H9 (cell line): Measurements from ENCODE around the gene FBXO31. TPM values are rescaled to one million over a fixed set of nuclear protein-coding genes. Genes with fewer than 3 reads are reported as not detected.

Source experiments
- DNase-seq: peaks from one replicate; pipeline ENCODE4 v3.0.0-alpha.2; 2017
- H2AFZ ChIP-seq: one replicate; pipeline ENCODE4 v1.6.1; 2013; ENCODE audit warnings: mild to moderate bottlenecking, low read length, control low read depth, moderate library complexity
- H2AK5ac ChIP-seq: 2 replicates; pipeline ENCODE4 v1.6.1; 2013; ENCODE audit warnings: low read length, control low read depth, mixed read lengths; ENCODE audit not compliant: insufficient read length
- H2BK120ac ChIP-seq: one replicate; pipeline ENCODE4 v1.6.1; 2013; ENCODE audit warnings: low read depth, mild to moderate bottlenecking, low read length, control low read depth, inconsistent platforms; ENCODE audit not compliant: poor library complexity, severe bottlenecking
- H2BK12ac ChIP-seq: 2 replicates; pipeline ENCODE4 v1.6.1; 2013; ENCODE audit warnings: low read length, control low read depth, mixed read lengths, low read depth; ENCODE audit not compliant: insufficient read length
- H2BK15ac ChIP-seq: 2 replicates; pipeline ENCODE4 v1.6.1; 2013; ENCODE audit warnings: low read depth, low read length, control low read depth
- H2BK20ac ChIP-seq: one replicate; pipeline ENCODE4 v1.6.1; 2013; ENCODE audit warnings: low read depth, mild to moderate bottlenecking, low read length, control low read depth, inconsistent platforms; ENCODE audit not compliant: poor library complexity, severe bottlenecking
- H2BK5ac ChIP-seq: 2 replicates; pipeline ENCODE4 v1.6.1; 2013; ENCODE audit warnings: low read length, control low read depth, mixed read lengths; ENCODE audit not compliant: insufficient read length
- H3K14ac ChIP-seq: 2 replicates; pipeline ENCODE4 v1.6.1; 2013; ENCODE audit warnings: low read length, control low read depth; ENCODE audit not compliant: insufficient read depth
- H3K18ac ChIP-seq: 2 replicates; pipeline ENCODE4 v1.6.1; 2013; ENCODE audit warnings: low read depth, mild to moderate bottlenecking, mixed read lengths, low read length, control low read depth; ENCODE audit not compliant: insufficient read length
- H3K23ac ChIP-seq: 2 replicates; pipeline ENCODE4 v1.6.1; 2013; ENCODE audit warnings: low read length, control low read depth, mixed read lengths, low read depth; ENCODE audit not compliant: insufficient read length
- H3K23me2 ChIP-seq: 2 replicates; pipeline ENCODE4 v1.6.1; 2013; ENCODE audit warnings: low read depth, mild to moderate bottlenecking, mixed read lengths, low read length, control low read depth; ENCODE audit not compliant: insufficient read length, poor library complexity, severe bottlenecking
- H3K27ac ChIP-seq: 2 replicates; pipeline ENCODE4 v1.5.1; 2013; ENCODE audit warnings: low read length, control low read depth, mixed read lengths, low read depth; ENCODE audit not compliant: insufficient read length
- H3K27me3 ChIP-seq: 2 replicates; pipeline ENCODE4 v1.6.1; 2013; ENCODE audit warnings: low read length, control low read depth, inconsistent platforms; ENCODE audit not compliant: insufficient read depth
- H3K4ac ChIP-seq: 2 replicates; pipeline ENCODE4 v1.6.1; 2013; ENCODE audit warnings: low read depth, mild to moderate bottlenecking, control low read depth, inconsistent platforms, low read length, moderate library complexity
- H3K4me1 ChIP-seq: 2 replicates; pipeline ENCODE4 v1.6.1; 2013; ENCODE audit warnings: low read length, control low read depth, inconsistent platforms; ENCODE audit not compliant: insufficient read depth
- H3K4me2 ChIP-seq: 2 replicates; pipeline ENCODE4 v1.6.1; 2013; ENCODE audit warnings: low read length, control low read depth, mixed read lengths; ENCODE audit not compliant: insufficient read length, insufficient read depth
- H3K56ac ChIP-seq: 2 replicates; pipeline ENCODE4 v1.6.1; 2013; ENCODE audit warnings: low read depth, mild to moderate bottlenecking, mixed read lengths, low read length, control low read depth; ENCODE audit not compliant: insufficient read length
- H3K79me1 ChIP-seq: 2 replicates; pipeline ENCODE4 v1.6.1; 2013; ENCODE audit warnings: low read depth, mild to moderate bottlenecking, moderate library complexity, low read length, control low read depth, inconsistent platforms; ENCODE audit not compliant: insufficient read depth, poor library complexity, severe bottlenecking
- H3K79me2 ChIP-seq: 2 replicates; pipeline ENCODE4 v1.6.1; 2013; ENCODE audit warnings: low read length, control low read depth, inconsistent platforms; ENCODE audit not compliant: insufficient read depth
- H3K9ac ChIP-seq: 2 replicates; pipeline ENCODE4 v1.6.1; 2013; ENCODE audit warnings: low read length, control low read depth, mixed read lengths; ENCODE audit not compliant: insufficient read length; ENCODE audit errors: extremely low read depth
- H3K9me3 ChIP-seq: one replicate; pipeline ENCODE4 v1.6.1; 2013; ENCODE audit warnings: low read depth, low read length, inconsistent platforms; ENCODE audit not compliant: control insufficient read depth
- H3T11ph ChIP-seq: one replicate; pipeline ENCODE4 v1.6.1; 2013; ENCODE audit warnings: mild to moderate bottlenecking, low read length, control low read depth, inconsistent platforms
- H4K20me1 ChIP-seq: one replicate; pipeline ENCODE4 v1.6.1; 2013; ENCODE audit not compliant: control insufficient read depth, insufficient read length, insufficient read depth
- H4K5ac ChIP-seq: 2 replicates; pipeline ENCODE4 v1.6.1; 2013; ENCODE audit warnings: low read depth, mild to moderate bottlenecking, mixed read lengths, low read length, control low read depth; ENCODE audit not compliant: insufficient read length
- H4K8ac ChIP-seq: replicated peaks from 2 replicates; pipeline ENCODE4 v1.6.1; 2013; ENCODE audit warnings: low read length, control low read depth, mixed read lengths, low read depth; ENCODE audit not compliant: insufficient read length
- H4K91ac ChIP-seq: 2 replicates; pipeline ENCODE4 v1.6.1; 2013; ENCODE audit warnings: low read depth, mild to moderate bottlenecking, moderate library complexity, mixed read lengths, low read length, control low read depth; ENCODE audit not compliant: insufficient read length
- H3K27ac Mint-ChIP-seq, 3 experiments: 2 replicates in 2 of 3; 3 replicates in 1 of 3; pipeline ENCODE4 v1.8.0; 2020 to 2021; ENCODE audit warnings: mixed read lengths in 3 of 3, mild to moderate bottlenecking in 1 of 3, moderate library complexity in 1 of 3
- H3K27me3 Mint-ChIP-seq: 2 replicates; pipeline ENCODE4 v1.8.0; 2021; ENCODE audit warnings: low read depth, mild to moderate bottlenecking, moderate library complexity, mixed read lengths
- H3K36me3 Mint-ChIP-seq, 3 experiments: 2 replicates in 2 of 3; 3 replicates in 1 of 3; pipeline ENCODE4 v1.8.0; 2020 to 2021; ENCODE audit warnings: low read depth in 3 of 3, mixed read lengths in 3 of 3; ENCODE audit not compliant: insufficient read depth in 1 of 3
- H3K4me1 Mint-ChIP-seq, 2 experiments: 2 replicates each; pipeline ENCODE4 v1.8.0; 2020; ENCODE audit warnings: mixed read lengths in 2 of 2
- H3K4me3 Mint-ChIP-seq, 2 experiments: 2 replicates in 1 of 2; 3 replicates in 1 of 2; pipeline ENCODE4 v1.8.0; 2020 to 2021; ENCODE audit warnings: mild to moderate bottlenecking in 2 of 2, mixed read lengths in 2 of 2, moderate library complexity in 1 of 2
- H3K9me3 Mint-ChIP-seq, 2 experiments: 2 replicates in 1 of 2; 3 replicates in 1 of 2; pipeline ENCODE4 v1.8.0; 2020; ENCODE audit warnings: mild to moderate bottlenecking in 2 of 2, mixed read lengths in 2 of 2, moderate library complexity in 1 of 2
- CTCF ChIP-seq: fragments of 200-600 bp; sonication (generic); conservative IDR thresholded peaks from 3 replicates; pipeline ENCODE4 v1.8.0; 2021; ENCODE audit warnings: antibody characterized with exemption, mild to moderate bottlenecking
- WGBS: extraction: QIAGEN DNeasy Blood & Tissue Kit; methylation state at CpG from one replicate; pipeline ENCODE4 v1.1.7; 2013; ENCODE audit warnings: missing lambda C conversion rate, low lambda C conversion rate, mixed read lengths; ENCODE audit not compliant: insufficient read length; ENCODE audit errors: extremely low coverage; 5-methylcytosine and 5-hydroxymethylcytosine counted together
- total RNA-seq: library from RNA; stranded (reverse); gene quantifications from 2 replicates; pipeline ENCODE4 v1.2.1, GENCODE V29; 2021

FBXO31 gene
- total RNA-seq, 1 experiment from 2014 or later: 24.2 TPM

GRCh38 chr16:87415441-87415840, 31.9 kb upstream of the FBXO31 start:
- Histone ChIP-seq H2BK20ac (no peak overlapping the region), H2BK120ac (no peak overlapping the region), H3K27me3 (no peaks in the 10 kb centered on the region), H3K56ac (no peak overlapping the region), H3K4me1 (no peaks in the 10 kb centered on the region), H2AFZ (no peak overlapping the region), H3K79me1 (no peaks in the 10 kb centered on the region), H2BK15ac (no peak overlapping the region), H3K4me2 (no peak overlapping the region), H2BK12ac (no peak overlapping the region), H2AK5ac (no peak overlapping the region), H3K79me2 (no peaks in the 10 kb centered on the region), H3K18ac (no peak overlapping the region), H3K23ac (no peak overlapping the region), H4K5ac (no peak overlapping the region), H3T11ph (no peak overlapping the region), H2BK5ac (no peak overlapping the region), H3K9ac (no peak overlapping the region), H4K91ac (no peak overlapping the region), H3K23me2 (no peaks in the 10 kb centered on the region), H3K27ac (no peak overlapping the region), H3K14ac (no peak overlapping the region), H4K8ac (no peak overlapping the region), H3K4ac (no peak overlapping the region), H4K20me1 (peaks cover 2% of the 10 kb centered on the region), H3K9me3 (no peaks in the 10 kb centered on the region)
- TF ChIP-seq CTCF: no peak
- no peak for DNase-seq
- H3K4me3 Mint-ChIP-seq: no peak overlapping the region
- H3K4me1 Mint-ChIP-seq: no peaks in the 10 kb centered on the region; a peak in 1 of 4 replicates
- H3K36me3 Mint-ChIP-seq: peaks cover 25 to 68% (median 68%) of the 10 kb centered on the region in 3 experiments; a peak in 6 of 7 replicates
- no peaks in the 10 kb centered on the region for H3K27me3 Mint-ChIP-seq
- H3K9me3 Mint-ChIP-seq: no peaks in the 10 kb centered on the region
- no CpG with 5 or more reads among the region's 9 CpGs for WGBS
- no peak overlapping the region; a peak in 1 of 7 replicates for H3K27ac Mint-ChIP-seq
